ENCODE results near the gene NAA35. TPM values are rescaled to one million over a fixed set of nuclear protein-coding genes. Genes with fewer than 3 reads are reported as not detected.

NAA35 gene
- polyA plus RNA-seq, 1 of the 3 experiments (the other 2 are of a cell fraction), result 9.0 TPM

DNA sequence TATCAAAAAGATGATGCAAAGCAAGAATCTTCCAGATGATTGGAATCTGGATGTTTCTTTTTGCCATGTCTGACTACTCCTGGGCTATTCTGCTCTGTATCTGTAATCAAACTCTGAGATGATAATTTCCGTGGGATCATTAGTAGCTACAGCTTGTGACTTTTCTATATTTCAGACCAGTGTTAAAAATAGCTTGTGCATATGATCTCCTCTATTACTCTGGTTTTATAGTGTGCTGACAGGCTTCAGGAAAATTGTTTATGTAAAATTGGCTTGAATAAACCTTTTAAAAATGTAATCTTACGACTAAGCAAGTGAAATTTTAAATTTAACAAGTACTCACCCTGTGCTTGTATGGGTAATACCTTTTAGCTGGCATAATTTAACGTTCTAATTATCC lies 40.4 kb downstream of the NAA35 start:
- no peaks in the 10 kb centered on the region for H3K9me2 ChIP-seq

More for the DNA sequence above, 40.4 kb downstream of the NAA35 start:
- WGBS (ENCODE audit: low lambda C conversion rate), result 96% methylated on average over 3 of the region's 3 CpGs
- H3K79me2 ChIP-seq (ENCODE audit: insufficient read depth), result 0 out of 2 replicates have a peak, but pooled peaks cover 4% of the 10 kb centered on the region
- H3K36me3 ChIP-seq (replicated peaks in 1 of 2; ENCODE audit: control insufficient read depth in 1 of 2, insufficient read depth in 2 of 2, low read length in 1 of 2), result peaks cover 78 to 82% of the 10 kb centered on the region in 2 experiments
- H3K4me2 ChIP-seq, result no peak overlapping the region
- H3K9ac ChIP-seq, result no peak overlapping the region
- no peak overlapping the region for H3K27ac ChIP-seq (ENCODE audit: low read depth in 2 of 2, low read length in 1 of 2)
- H4K20me1 ChIP-seq (ENCODE audit: insufficient read depth), result no peaks in the 10 kb centered on the region
- H3F3A ChIP-seq (replicated peaks; ENCODE audit: insufficient read depth), result peaks cover 3% of the 10 kb centered on the region
- no peak overlapping the region for H2AFZ ChIP-seq (ENCODE audit: low read depth)
- no peaks in the 10 kb centered on the region for H3K9me3 ChIP-seq
- ChIA-PET CTCF (no interaction called here), POLR2A (no interaction called here)
- no peaks in the 10 kb centered on the region for H3K27me3 ChIP-seq (ENCODE audit: insufficient read depth)
- H3K4me3 ChIP-seq (ENCODE audit: low read depth in 2 of 2, low read length in 1 of 2), result no peak overlapping the region
- H3K4me1 ChIP-seq (ENCODE audit: control insufficient read depth in 1 of 2, insufficient read depth in 2 of 2, low read depth in 1 of 2, low read length in 1 of 2), result no peaks in the 10 kb centered on the region
- TF ChIP-seq MXI1 (IDR thresholded peaks at IDR 0.05; ENCODE audit: low read depth, low read length) (no peak), IRF3 (IDR thresholded peaks at IDR 0.05; ENCODE audit: low read depth, low read length) (no peak), RXRA (IDR thresholded peaks at IDR 0.05; ENCODE audit: borderline replicate concordance, low read depth) (no peak), CTCF (IDR thresholded peaks at IDR 0.05) (no peak), TCF12 (IDR thresholded peaks at IDR 0.05) (no peak), ZBTB33 (IDR thresholded peaks at IDR 0.05; ENCODE audit: borderline replicate concordance, low read depth) (no peak), RAD21 (IDR thresholded peaks at IDR 0.05; ENCODE audit: low read length) (no peak), POLR2AphosphoS5 (IDR thresholded peaks at IDR 0.05; ENCODE audit: low read depth, low read length) (no peak), TEAD4 (IDR thresholded peaks at IDR 0.05; ENCODE audit: borderline replicate concordance, insufficient read depth) (no peak), RFX5 (IDR thresholded peaks at IDR 0.05; ENCODE audit: low read length) (no peak), YY1 (IDR thresholded peaks at IDR 0.05; ENCODE audit: low read depth) (no peak), SIN3A (IDR thresholded peaks at IDR 0.05; ENCODE audit: borderline replicate concordance, low read depth, low read length) (no peak), GABPA (IDR thresholded peaks at IDR 0.05; ENCODE audit: low read depth) (no peak), CHD2 (IDR thresholded peaks at IDR 0.05; ENCODE audit: low read length, partially characterized antibody) (no peak), EZH2phosphoT487 (IDR thresholded peaks at IDR 0.05; ENCODE audit: borderline replicate concordance, low read depth) (no peak), EP300 (IDR thresholded peaks at IDR 0.05; ENCODE audit: borderline replicate concordance in 1 of 2, low read depth in 1 of 2, low read length in 1 of 2) (no peak)
- DNase-seq, result no peak

Measured in SK-N-SH (cell line).